ENCODE measurements around the gene NPHS1. TPM values are rescaled to one million over a fixed set of nuclear protein-coding genes. Genes with fewer than 3 reads are reported as not detected.
"Not testable (repeated sequence)": the region's sequence is repeated elsewhere in the genome, so short reads cannot be mapped to it uniquely, and the experiment has no call there.

NPHS1 gene, protein sequence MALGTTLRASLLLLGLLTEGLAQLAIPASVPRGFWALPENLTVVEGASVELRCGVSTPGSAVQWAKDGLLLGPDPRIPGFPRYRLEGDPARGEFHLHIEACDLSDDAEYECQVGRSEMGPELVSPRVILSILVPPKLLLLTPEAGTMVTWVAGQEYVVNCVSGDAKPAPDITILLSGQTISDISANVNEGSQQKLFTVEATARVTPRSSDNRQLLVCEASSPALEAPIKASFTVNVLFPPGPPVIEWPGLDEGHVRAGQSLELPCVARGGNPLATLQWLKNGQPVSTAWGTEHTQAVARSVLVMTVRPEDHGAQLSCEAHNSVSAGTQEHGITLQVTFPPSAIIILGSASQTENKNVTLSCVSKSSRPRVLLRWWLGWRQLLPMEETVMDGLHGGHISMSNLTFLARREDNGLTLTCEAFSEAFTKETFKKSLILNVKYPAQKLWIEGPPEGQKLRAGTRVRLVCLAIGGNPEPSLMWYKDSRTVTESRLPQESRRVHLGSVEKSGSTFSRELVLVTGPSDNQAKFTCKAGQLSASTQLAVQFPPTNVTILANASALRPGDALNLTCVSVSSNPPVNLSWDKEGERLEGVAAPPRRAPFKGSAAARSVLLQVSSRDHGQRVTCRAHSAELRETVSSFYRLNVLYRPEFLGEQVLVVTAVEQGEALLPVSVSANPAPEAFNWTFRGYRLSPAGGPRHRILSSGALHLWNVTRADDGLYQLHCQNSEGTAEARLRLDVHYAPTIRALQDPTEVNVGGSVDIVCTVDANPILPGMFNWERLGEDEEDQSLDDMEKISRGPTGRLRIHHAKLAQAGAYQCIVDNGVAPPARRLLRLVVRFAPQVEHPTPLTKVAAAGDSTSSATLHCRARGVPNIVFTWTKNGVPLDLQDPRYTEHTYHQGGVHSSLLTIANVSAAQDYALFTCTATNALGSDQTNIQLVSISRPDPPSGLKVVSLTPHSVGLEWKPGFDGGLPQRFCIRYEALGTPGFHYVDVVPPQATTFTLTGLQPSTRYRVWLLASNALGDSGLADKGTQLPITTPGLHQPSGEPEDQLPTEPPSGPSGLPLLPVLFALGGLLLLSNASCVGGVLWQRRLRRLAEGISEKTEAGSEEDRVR (N-terminal part only)
- not detected for total RNA-seq

DNA sequence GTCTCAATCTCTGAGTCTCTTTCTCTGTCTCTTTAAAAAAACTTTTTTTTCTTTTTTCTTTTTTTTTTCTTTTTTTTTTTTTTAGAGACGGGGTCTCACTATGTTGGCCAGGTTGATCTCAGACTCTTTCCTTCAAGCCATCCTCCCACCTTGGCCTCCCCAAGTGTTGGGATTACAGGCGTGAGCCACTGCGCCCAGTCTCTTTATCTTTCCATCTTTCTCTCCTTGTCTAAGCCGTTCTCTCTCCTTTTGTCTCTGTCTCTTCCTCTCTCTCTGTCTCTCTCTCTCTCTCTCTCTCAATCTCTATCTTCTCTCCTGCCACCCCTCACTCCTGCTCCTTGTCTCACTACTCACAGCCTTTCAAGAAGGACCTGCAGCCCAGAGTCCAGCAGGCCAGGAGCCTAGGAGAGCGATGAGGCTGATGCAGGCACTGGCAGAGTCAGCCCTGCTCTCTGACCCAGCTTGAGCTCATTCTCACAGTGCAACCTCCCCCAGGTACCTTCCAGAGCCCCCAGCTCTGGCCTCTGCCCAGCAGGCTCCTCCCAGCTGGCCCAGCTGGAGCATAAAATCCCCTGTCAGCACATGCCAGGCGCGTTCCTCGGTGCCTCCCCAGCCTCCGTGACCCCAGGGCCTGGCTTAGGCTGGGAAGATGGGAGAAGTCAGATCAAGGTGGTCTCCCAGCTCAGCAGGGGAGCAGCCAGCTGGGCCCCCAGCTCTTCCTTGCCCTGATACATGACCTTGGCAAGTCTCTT lies at the start of gene NPHS1:
Gene NPHS1 (minus strand): TSS at position 476 of the 752 bp plus-strand sequence. CDS start 667 bp downstream, outside the sequence.
- CTCF ChIA-PET, result no interaction called here
- DNase-seq (no peak), ATAC-seq (no peak)
- intact Hi-C loops (cut with DNase I, micrococcal nuclease), result no loop called here
- Mint-ChIP-seq H3K4me3 (no peak within 1 kb of the TSS), H3K27me3 (peaks cover 47% of the 10 kb centered on the region), H3K9me3 (ENCODE audit: low read depth) (no peaks in the 10 kb centered on the region), H3K27ac (no peak within 1 kb of the TSS), H3K36me3 (ENCODE audit: low read depth) (no peaks in the 10 kb centered on the region), H3K4me1 (peaks cover 5% of the 10 kb centered on the region)
- POLR2A ChIA-PET, result no interaction called here

DNA sequence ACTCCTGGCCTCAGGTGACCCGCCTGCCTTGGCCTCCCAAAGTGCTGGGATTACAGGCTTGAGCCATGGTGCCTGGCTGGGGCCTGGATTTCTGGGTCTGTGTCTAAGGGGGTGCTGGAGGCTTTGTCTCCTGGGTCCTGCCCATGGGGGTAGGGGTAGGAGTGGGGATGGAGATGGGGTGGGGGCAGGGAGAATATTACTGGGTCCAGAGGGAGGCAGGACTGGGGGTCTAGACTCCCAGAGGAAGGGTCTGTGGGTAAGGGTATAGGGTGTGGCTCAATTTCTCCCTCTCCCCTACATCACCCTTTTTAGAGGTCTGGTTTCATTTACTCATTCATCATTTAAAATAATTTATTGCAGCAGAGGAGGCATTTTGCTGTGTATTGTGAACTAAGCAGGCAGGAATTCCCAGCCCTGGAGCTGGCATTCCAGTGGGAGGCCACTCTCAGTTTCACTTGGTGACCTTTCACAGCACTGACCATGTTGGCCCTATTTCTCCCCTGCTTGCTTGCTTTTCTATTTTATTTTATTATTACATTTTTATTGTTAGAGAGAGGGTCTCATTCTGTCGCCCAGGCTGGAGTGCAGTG lies 48.8 kb upstream of the NPHS1 start:
- intact Hi-C loops (cut with DNase I, micrococcal nuclease), result no loop called here
- Mint-ChIP-seq H3K9me3 (ENCODE audit: low read depth) (no peaks in the 10 kb centered on the region), H3K36me3 (ENCODE audit: low read depth) (peaks cover 35% of the 10 kb centered on the region), H3K4me3 (peak overlapping the region; percentile 75), H3K4me1 (peaks cover 63% of the 10 kb centered on the region), H3K27me3 (no peaks in the 10 kb centered on the region), H3K27ac (peak overlapping the region; percentile 95)
- ATAC-seq, result no peak
- no peak for DNase-seq
- ChIA-PET CTCF (interaction anchor here (0.6 to 0.8 kb wide), 3 partner anchors 46 to 259 kb away, joined by 3 to 4 read pairs (median 3); no protein-coding TSS in a partner anchor), POLR2A (interaction anchor here (0.8 kb wide), 1 partner anchor 30 kb away, joined by 4 read pairs; no protein-coding TSS in a partner anchor)

DNA sequence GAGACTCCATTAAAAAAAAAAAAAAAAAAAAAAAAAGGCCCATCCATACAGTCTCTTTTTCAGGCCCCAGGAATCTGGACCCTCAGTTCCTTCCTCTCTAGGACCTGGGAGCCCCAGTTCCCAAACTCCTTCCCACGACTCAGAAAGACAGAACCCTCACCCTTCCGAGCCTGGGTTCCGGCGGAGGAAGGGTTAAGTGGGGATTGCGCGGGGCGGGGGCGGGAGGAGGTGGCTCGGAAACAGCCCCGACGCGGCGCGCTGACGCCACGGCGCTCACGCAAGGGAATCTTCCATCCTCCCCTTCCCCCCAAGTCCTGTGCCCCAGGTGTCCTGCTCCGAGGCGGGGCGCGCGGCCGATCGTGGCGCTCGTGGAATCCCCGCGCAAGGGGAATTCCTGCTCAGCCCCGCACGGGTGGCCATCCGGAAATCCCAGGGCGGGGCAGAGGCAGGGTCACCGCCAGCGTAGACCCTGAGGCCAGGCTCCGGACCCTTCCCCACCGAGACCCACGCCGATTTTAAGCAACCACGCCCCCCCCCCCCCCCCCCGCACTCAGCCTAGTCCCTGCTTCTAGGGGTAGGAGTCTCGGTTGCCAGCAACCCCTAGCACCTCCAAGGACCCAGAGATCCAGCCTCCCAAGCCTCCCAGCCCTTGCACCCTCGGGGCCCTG lies 47.4 kb upstream of the NPHS1 start:
- intact Hi-C loops (cut with DNase I, micrococcal nuclease), result loop anchor here (1.0 kb wide), 16 partner anchors 17 to 315 kb away; partner anchors contain the start of genes ALKBH6 (in 2 of the 2), ARHGAP33 (in 1 of the 2), LRFN3 (in 1 of the 2) and PROSER3 (in 1 of the 2)
- ATAC-seq, result peak; percentile 54
- H3K36me3 Mint-ChIP-seq (ENCODE audit: low read depth), result peaks cover 47% of the 10 kb centered on the region
- peak overlapping the region; percentile 94 for H3K27ac Mint-ChIP-seq
- DNase-seq, result peak; percentile 94
- H3K9me3 Mint-ChIP-seq (ENCODE audit: low read depth), result no peaks in the 10 kb centered on the region
- H3K27me3 Mint-ChIP-seq, result no peaks in the 10 kb centered on the region
- ChIA-PET POLR2A (no interaction called here), CTCF (interaction anchor here (0.6 kb wide), 1 partner anchor 31 kb away, joined by 3 read pairs; no protein-coding TSS in a partner anchor)
- H3K4me1 Mint-ChIP-seq, result peaks cover 65% of the 10 kb centered on the region
- peak overlapping the region; percentile 75 for H3K4me3 Mint-ChIP-seq

DNA sequence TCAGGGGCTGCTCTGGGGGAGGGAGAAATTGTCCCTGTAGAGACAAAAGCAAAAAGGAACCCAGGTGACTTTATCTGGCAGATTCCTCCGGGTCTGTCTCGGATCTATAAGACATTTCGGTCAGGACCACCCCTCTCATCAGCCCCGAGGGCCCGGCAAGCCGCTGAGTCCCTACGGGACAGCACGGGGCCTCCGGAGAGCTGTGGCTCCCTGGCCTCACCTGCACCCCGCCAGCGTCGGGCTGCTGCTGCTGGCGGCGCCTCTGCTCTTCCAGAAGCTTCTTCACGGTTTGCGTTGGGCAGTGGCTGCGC lies 46.1 kb upstream of the NPHS1 start:
- intact Hi-C loops (cut with DNase I, micrococcal nuclease), result no loop called here
- ATAC-seq (no peak), DNase-seq (no peak)
- ChIA-PET POLR2A (no interaction called here), CTCF (interaction anchor here (2.0 to 2.3 kb wide), 2 partner anchors 16 to 33 kb away, joined by 6 to 11 read pairs; no protein-coding TSS in a partner anchor)
- Mint-ChIP-seq H3K9me3 (ENCODE audit: low read depth) (no peaks in the 10 kb centered on the region), H3K4me3 (peak overlapping the region; percentile 75), H3K36me3 (ENCODE audit: low read depth) (peaks cover 53% of the 10 kb centered on the region), H3K27me3 (no peaks in the 10 kb centered on the region), H3K27ac (peak overlapping the region; percentile 94), H3K4me1 (peaks cover 56% of the 10 kb centered on the region)

DNA sequence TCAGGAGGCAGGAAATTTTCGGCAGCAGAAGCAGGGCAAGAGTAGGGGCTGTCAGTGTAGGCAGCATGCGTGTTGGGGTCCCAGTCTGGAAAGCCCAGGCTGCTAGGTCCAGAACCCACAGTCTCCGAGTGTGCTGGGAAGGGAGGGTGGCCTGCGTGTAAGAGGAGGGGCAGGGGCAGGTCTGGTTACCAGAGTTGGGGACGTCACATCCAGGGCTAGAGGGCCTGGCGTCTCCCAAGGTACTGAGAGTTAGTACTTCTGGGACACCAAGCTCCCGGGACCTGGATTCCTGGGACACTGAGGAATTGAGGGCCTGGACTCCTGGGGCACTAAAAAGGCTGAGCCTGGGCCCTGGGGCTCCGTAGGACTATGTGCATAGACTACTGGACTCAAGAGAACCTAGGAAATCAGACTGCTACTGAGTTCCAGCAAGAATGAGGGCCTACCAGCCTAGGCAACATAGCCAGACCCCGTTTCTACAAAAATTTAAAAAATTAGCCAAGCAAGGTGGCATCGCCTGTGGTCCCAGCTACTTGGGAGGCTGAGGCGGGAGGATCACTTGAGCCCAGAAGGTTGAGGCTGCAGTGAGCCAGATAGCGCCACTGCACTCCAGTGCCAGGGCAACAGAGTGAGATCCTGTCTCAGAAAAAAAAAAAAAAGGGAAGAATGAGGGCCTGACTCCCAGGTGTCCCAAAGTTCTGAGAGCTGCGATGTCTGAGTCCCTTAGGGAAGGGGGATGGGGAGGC lies 45.6 kb upstream of the NPHS1 start:
- no peak for ATAC-seq
- intact Hi-C loops (cut with DNase I, micrococcal nuclease), result no loop called here
- H3K36me3 Mint-ChIP-seq (ENCODE audit: low read depth), result peaks cover 56% of the 10 kb centered on the region

DNA sequence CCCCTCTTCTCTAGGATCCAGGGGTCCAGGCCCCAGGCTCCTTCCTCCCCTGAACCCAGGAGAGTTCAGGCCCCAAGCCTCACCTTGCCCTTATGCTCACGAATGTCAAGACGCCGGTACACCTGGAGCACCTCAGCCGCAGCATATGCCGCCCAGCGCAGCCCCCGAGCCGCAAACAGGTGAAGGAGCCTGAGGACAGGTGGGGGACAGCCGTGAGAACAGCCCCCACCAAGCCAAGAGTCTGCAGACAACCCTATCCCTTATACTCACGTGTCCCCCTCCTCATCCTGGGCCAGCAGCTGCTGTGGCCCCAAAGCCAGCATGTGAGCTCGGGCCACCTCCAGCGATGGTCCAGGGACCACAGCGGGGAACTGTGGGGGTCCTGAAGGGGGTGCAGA lies 44.3 kb upstream of the NPHS1 start:
- intact Hi-C loops (cut with DNase I, micrococcal nuclease), result no loop called here
- Mint-ChIP-seq H3K36me3 (ENCODE audit: low read depth) (peaks cover 61% of the 10 kb centered on the region), H3K4me1 (peaks cover 46% of the 10 kb centered on the region), H3K27ac (peak overlapping the region; percentile 55), H3K27me3 (no peaks in the 10 kb centered on the region), H3K4me3 (peak overlapping the region; percentile 75), H3K9me3 (ENCODE audit: low read depth) (no peaks in the 10 kb centered on the region)
- ChIA-PET CTCF (interaction anchor here (2.3 kb wide), 1 partner anchor 35 kb away, joined by 6 read pairs; no protein-coding TSS in a partner anchor), POLR2A (no interaction called here)
- ATAC-seq, result no peak
- no peak for DNase-seq

More for the DNA sequence above, 45.6 kb upstream of the NPHS1 start:
- Mint-ChIP-seq H3K9me3 (ENCODE audit: low read depth) (no peaks in the 10 kb centered on the region), H3K4me1 (peaks cover 54% of the 10 kb centered on the region), H3K27me3 (no peaks in the 10 kb centered on the region), H3K4me3 (peak overlapping the region; percentile 75), H3K27ac (peak overlapping the region; percentile 80)
- POLR2A ChIA-PET, result no interaction called here
- no peak for DNase-seq
- CTCF ChIA-PET, result interaction anchor here (2.0 to 2.3 kb wide), 2 partner anchors 15 to 33 kb away, joined by 6 to 11 read pairs; no protein-coding TSS in a partner anchor

DNA sequence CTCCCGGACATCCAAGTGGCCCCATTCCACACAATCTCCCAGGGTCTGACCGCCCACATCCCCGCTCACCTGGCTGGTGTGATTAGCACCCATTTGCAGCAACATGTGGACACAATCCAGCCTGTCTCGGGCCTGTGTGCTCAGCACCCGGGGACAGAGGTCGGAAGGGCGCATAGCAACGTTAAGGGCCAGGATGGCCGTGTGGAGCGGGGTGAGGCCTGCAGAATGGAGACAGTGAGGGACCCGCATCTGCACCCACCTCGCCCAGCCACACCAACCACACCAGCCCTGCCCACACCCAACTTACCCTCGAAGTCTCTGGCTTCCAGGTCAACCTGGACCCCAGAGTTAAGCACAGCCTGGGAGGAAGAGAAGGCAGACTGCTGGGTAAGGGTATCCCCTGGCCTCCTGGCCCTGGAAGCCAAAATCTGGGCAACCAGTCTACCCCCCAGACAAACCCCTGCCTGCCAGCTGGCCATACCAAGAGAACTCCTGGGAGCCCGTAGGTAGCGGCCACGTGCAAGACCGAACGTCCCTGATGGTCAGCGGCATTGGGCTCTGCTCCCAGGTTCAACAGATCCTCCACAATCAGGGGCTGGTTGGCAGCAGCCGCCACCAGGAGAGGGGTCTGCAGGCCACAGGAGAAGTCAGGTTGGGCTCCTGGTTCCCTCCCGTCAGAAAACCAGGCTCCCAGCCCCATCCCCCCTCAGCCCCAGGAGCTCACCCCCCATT lies 43.8 kb upstream of the NPHS1 start:
- ChIA-PET CTCF (no interaction called here), POLR2A (no interaction called here)
- no peaks in the 10 kb centered on the region for H3K9me3 Mint-ChIP-seq (ENCODE audit: low read depth)
- peaks cover 42% of the 10 kb centered on the region for H3K4me1 Mint-ChIP-seq
- no peaks in the 10 kb centered on the region for H3K27me3 Mint-ChIP-seq
- no peak for DNase-seq
- peak overlapping the region; percentile 75 for H3K4me3 Mint-ChIP-seq
- intact Hi-C loops (cut with DNase I, micrococcal nuclease), result no loop called here
- peak overlapping the region; percentile 59 for H3K27ac Mint-ChIP-seq
- no peak for ATAC-seq
- peaks cover 66% of the 10 kb centered on the region for H3K36me3 Mint-ChIP-seq (ENCODE audit: low read depth)

DNA sequence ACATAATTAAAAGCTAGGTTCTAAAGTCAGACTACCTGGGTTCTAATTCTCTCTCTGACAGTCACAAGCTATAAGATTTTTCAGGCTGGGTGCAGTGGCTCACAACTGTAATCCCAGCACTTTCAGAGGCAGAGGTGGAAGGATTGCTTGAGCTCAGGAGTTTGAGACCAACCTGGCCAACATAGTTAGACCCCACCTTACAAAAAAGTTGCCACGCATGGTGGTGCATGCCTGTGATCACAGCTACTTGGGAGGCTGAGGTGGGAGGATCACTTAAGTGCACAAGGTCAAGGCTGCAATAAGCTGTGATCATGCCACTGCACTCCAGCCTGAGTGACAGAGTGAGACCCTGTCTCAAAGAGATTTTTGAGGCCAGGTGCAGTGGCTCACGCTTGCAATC lies 42.0 kb upstream of the NPHS1 start:
- CTCF ChIA-PET, result interaction anchor here (0.6 to 1.3 kb wide), 5 partner anchors 11 to 454 kb away, joined by 3 read pairs; no protein-coding TSS in a partner anchor
- H3K27ac Mint-ChIP-seq, result no peak overlapping the region
- peaks cover 77% of the 10 kb centered on the region for H3K36me3 Mint-ChIP-seq (ENCODE audit: low read depth)
- intact Hi-C loops (cut with DNase I, micrococcal nuclease), result no loop called here
- peaks cover 36% of the 10 kb centered on the region for H3K4me1 Mint-ChIP-seq
- no peak for ATAC-seq
- H3K4me3 Mint-ChIP-seq, result no peak overlapping the region
- H3K9me3 Mint-ChIP-seq (ENCODE audit: low read depth), result no peaks in the 10 kb centered on the region
- H3K27me3 Mint-ChIP-seq, result no peaks in the 10 kb centered on the region
- DNase-seq, result no peak
- POLR2A ChIA-PET, result interaction anchor here (0.6 kb wide), 1 partner anchor 26 kb away, joined by 5 read pairs; no protein-coding TSS in a partner anchor

DNA sequence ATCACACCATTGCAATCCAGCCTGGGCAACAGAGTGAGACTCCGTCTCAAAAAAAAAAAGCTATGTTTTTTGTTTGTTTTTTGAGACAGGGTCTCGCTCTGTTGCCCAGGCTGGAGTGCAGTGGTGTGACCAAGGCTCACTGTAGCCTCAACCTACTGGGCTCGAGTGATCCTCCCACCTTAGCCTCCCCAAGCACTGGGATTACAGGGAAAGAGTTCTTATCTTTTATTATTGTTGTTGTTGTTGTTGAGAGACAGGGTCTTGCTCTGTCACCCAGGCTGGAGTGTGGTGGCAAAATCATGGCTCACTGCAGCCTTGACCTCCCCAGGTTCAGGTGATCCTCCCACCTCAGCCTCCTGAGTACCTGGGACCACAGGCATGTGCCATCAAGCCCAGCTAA lies 39.5 kb upstream of the NPHS1 start:
- H3K9me3 Mint-ChIP-seq (ENCODE audit: low read depth); H3K27ac Mint-ChIP-seq; DNase-seq; POLR2A ChIA-PET; intact Hi-C loops (cut with DNase I, micrococcal nuclease); ATAC-seq; H3K27me3 Mint-ChIP-seq; H3K4me3 Mint-ChIP-seq: not testable (repeated sequence)
- H3K36me3 Mint-ChIP-seq (ENCODE audit: low read depth), result peaks cover 76% of the 10 kb centered on the region
- H3K4me1 Mint-ChIP-seq, result peaks cover 22% of the 10 kb centered on the region
- CTCF ChIA-PET, result interaction anchor here (1.0 to 1.4 kb wide), 4 partner anchors 8 to 45 kb away, joined by 3 to 4 read pairs (median 4); no protein-coding TSS in a partner anchor
